IPS-18c (cell line): ENCODE measurements around the gene RUBCN.

Experiments
- H3K4me3 ChIP-seq: 2 replicates; pipeline ENCODE4 v1.7.0; 2013; ENCODE audit warnings: low read depth, mild to moderate bottlenecking, low read length, moderate library complexity; ENCODE audit not compliant: insufficient read depth
- H3K9me3 ChIP-seq: one replicate; pipeline ENCODE4 v1.6.1; 2013; ENCODE audit warnings: mild to moderate bottlenecking, low read length, moderate library complexity; ENCODE audit not compliant: control insufficient read depth, insufficient read depth

Gene RUBCN

GRCh38 chr3:197736491-197737318, at the start of gene RUBCN:
Gene RUBCN (minus strand): TSS chr3:197736904. CDS start chr3:197736719, 185 bp downstream.
- Histone ChIP-seq H3K4me3 (peak within 1 kb of the TSS; percentile 86), H3K9me3 (no peaks in the 10 kb centered on the region)

- H3K4me3 ChIP-seq: no peak overlapping the region
- no peaks in the 10 kb centered on the region for H3K9me3 ChIP-seq
Observed at GRCh38 chr3:197784019-197784585, 47.4 kb upstream of the RUBCN start.

GRCh38 chr3:197782230-197782629, 45.5 kb upstream of the RUBCN start:
- Histone ChIP-seq H3K4me3 (no peak overlapping the region), H3K9me3 (no peaks in the 10 kb centered on the region)

DNA sequence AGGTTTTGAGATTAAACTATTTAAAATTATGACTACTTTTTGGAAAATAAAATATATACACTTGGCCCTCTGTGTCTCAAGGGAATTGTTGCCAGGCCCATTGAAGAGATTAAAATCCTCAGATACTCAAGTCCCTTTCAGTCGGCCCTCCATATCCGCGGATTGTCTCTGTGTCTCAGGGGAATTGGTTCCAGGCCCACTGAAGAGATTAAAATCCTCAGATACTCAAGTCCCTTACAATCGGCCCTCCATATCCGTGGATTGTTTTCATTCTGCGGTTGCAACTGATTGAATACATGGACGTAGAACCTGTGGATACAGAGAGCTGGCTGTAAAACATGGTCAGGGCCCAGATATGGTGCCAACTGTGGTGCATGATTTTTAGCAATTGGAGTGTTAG, 38.6 kb upstream of the RUBCN start:
- no peaks in the 10 kb centered on the region for H3K9me3 ChIP-seq
- H3K4me3 ChIP-seq: no peak overlapping the region

- Histone ChIP-seq H3K4me3 (no peak overlapping the region), H3K9me3 (no peaks in the 10 kb centered on the region)
Observed at GRCh38 chr3:197761784-197762183, 25.1 kb upstream of the RUBCN start.

- Histone ChIP-seq H3K4me3 (no peak overlapping the region), H3K9me3 (no peaks in the 10 kb centered on the region)
Observed at GRCh38 chr3:197758512-197758911, 21.8 kb upstream of the RUBCN start.

DNA sequence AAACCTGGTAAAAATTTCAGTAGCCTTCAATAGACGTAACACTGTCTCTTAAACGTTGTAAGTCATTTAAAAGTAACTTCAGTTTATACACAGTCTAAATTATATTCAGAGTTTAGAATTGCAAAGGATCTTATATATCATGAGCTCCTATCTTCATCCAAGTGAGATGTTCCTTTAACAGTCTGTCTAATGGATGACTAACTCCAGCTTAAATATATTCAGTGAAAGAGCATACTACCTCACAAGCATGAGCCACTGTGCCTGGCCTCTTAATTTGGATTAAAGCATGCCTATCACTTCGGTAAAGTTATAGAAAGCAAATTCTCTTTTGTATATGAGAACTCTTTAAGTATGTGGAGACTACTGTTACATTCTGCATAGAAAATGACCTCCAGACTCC, 20.0 kb upstream of the RUBCN start:
- no peaks in the 10 kb centered on the region for H3K9me3 ChIP-seq
- H3K4me3 ChIP-seq: no peak overlapping the region

- Histone ChIP-seq H3K9me3 (no peaks in the 10 kb centered on the region), H3K4me3 (no peak overlapping the region)
Observed at GRCh38 chr3:197753263-197753662, 16.6 kb upstream of the RUBCN start.

GRCh38 chr3:197752107-197752506, 15.4 kb upstream of the RUBCN start:
- Histone ChIP-seq H3K4me3 (no peak overlapping the region), H3K9me3 (no peaks in the 10 kb centered on the region)

GRCh38 chr3:197750858-197751737, 14.4 kb upstream of the RUBCN start:
- peak overlapping the region; percentile 80 for H3K4me3 ChIP-seq
- no peaks in the 10 kb centered on the region for H3K9me3 ChIP-seq

- no peaks in the 10 kb centered on the region for H3K9me3 ChIP-seq
- peak overlapping the region; percentile 80 for H3K4me3 ChIP-seq
Observed at GRCh38 chr3:197750396-197750831, 13.7 kb upstream of the RUBCN start.

- Histone ChIP-seq H3K9me3 (no peaks in the 10 kb centered on the region), H3K4me3 (peak within 1 kb of the TSS; percentile 80)
Observed at GRCh38 chr3:197749601-197750395, 13.1 kb upstream of the RUBCN start, which contains the start of gene FYTTD1. Gene FYTTD1 (plus strand): TSS chr3:197749883. CDS start chr3:197749972, 89 bp downstream.

DNA sequence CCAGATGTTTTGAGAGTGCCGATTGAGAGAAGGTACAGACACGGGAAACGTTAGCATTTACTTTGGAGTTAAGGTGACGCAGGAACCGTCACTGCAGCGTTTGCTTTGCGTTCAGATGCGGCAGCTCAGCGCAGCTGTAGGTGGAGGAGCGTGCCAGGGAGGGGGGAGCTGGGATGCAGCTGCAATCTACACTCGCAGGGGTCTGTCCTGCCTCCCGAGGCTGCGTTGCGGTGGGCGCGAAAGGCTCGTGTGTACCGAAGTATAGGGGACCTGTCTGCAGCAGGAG, 12.6 kb upstream of the RUBCN start:
- H3K4me3 ChIP-seq: peak overlapping the region; percentile 80
- H3K9me3 ChIP-seq: no peaks in the 10 kb centered on the region

GRCh38 chr3:197748597-197749314, 12.1 kb upstream of the RUBCN start:
- H3K4me3 ChIP-seq: 0 out of 2 replicates have a peak overlapping the region, but pooled peaks have one; percentile 80
- H3K9me3 ChIP-seq: no peaks in the 10 kb centered on the region

- H3K4me3 ChIP-seq: no peak overlapping the region
- no peaks in the 10 kb centered on the region for H3K9me3 ChIP-seq
Observed at GRCh38 chr3:197746801-197747237, 10.1 kb upstream of the RUBCN start.

DNA sequence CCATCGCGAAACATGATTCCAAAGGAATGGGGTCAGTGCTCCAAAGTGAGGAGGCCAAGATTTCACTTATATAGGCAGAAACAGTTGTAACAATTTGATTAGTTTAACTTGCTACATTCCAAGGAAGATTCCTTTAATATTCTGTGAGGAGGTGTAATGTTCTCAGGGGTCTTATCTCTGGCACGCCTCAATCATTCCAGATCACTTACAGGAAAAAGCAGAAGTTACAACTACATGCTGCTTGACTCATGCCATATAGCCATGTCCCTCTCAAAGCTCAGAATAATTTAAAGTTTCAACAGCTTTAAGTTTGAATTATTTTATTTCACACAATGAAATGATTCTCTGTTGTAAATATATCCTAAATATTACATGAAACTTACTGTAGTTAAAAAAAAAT, 9.5 kb upstream of the RUBCN start:
- Histone ChIP-seq H3K4me3 (no peak overlapping the region), H3K9me3 (no peaks in the 10 kb centered on the region)
